Mesenchymal stem cell (in vitro differentiated cells and primary cell): ENCODE data around the gene YPEL5.
A peak's percentile ranks its signal among the peaks of the same experiment; 100 is the strongest.

Experiments
- DNase-seq: peaks from one replicate; pipeline ENCODE4 v3.0.0-alpha.2; 2013
- H2AFZ ChIP-seq: one replicate; pipeline ENCODE4 v1.6.1; 2013; ENCODE audit warnings: low read depth, mild to moderate bottlenecking, control low read depth, inconsistent platforms, low read length, moderate library complexity
- H2AK5ac ChIP-seq: 2 replicates; pipeline ENCODE4 v1.6.1; 2013; ENCODE audit warnings: low read length, moderate library complexity, mild to moderate bottlenecking, inconsistent platforms; ENCODE audit not compliant: severe bottlenecking
- H2BK120ac ChIP-seq: one replicate; pipeline ENCODE4 v1.6.1; 2013; ENCODE audit warnings: low read depth, mild to moderate bottlenecking, inconsistent platforms, low read length, moderate library complexity
- H2BK12ac ChIP-seq, 2 experiments: one replicate each; pipeline ENCODE4 v1.6.1; 2013; ENCODE audit warnings: inconsistent platforms in 2 of 2, low read length in 2 of 2, mild to moderate bottlenecking in 2 of 2, moderate library complexity in 2 of 2, control low read depth in 1 of 2
- H2BK15ac ChIP-seq: one replicate; pipeline ENCODE4 v1.6.1; 2013; ENCODE audit warnings: mild to moderate bottlenecking, low read depth, inconsistent platforms; ENCODE audit not compliant: poor library complexity, severe bottlenecking
- H2BK5ac ChIP-seq: 2 replicates; pipeline ENCODE4 v1.6.1; 2013; ENCODE audit warnings: low read depth, mild to moderate bottlenecking, low read length, control low read depth, inconsistent platforms; ENCODE audit not compliant: poor library complexity, severe bottlenecking
- H3K14ac ChIP-seq, 2 experiments: one replicate each; pipeline ENCODE4 v1.6.1; 2013; ENCODE audit warnings: inconsistent platforms in 2 of 2, low read length in 2 of 2, control low read depth in 1 of 2, mild to moderate bottlenecking in 1 of 2, moderate library complexity in 1 of 2
- H3K18ac ChIP-seq, 2 experiments: one replicate each; pipeline ENCODE4 v1.6.1; 2013; ENCODE audit warnings: inconsistent platforms in 2 of 2, low read length in 2 of 2, control low read depth in 1 of 2, low read depth in 1 of 2, mild to moderate bottlenecking in 1 of 2
- H3K23ac ChIP-seq, 2 experiments: one replicate each; pipeline ENCODE4 v1.6.1; 2013; ENCODE audit warnings: inconsistent platforms in 2 of 2, low read length in 2 of 2, mild to moderate bottlenecking in 2 of 2, moderate library complexity in 2 of 2, control low read depth in 1 of 2
- H3K27ac ChIP-seq: 2 replicates; pipeline ENCODE4 v1.5.1; 2013; ENCODE audit warnings: mild to moderate bottlenecking, moderate library complexity, low read length, control low read depth, inconsistent platforms; ENCODE audit not compliant: poor library complexity, severe bottlenecking
- H3K27me3 ChIP-seq, 2 experiments: 2 replicates each; pipeline versions ENCODE4 v1.6.1 to v1.7.0; 2013; ENCODE audit warnings: low read length in 2 of 2, mild to moderate bottlenecking in 2 of 2, moderate library complexity in 2 of 2, control low read depth in 1 of 2, inconsistent platforms in 1 of 2; ENCODE audit not compliant: control insufficient read depth in 1 of 2, insufficient read depth in 1 of 2
- H3K36me3 ChIP-seq, 2 experiments: 2 replicates each; pipeline versions ENCODE4 v1.6.1 to v1.7.0; 2013; ENCODE audit warnings: low read length in 2 of 2, control low read depth in 1 of 2, inconsistent platforms in 1 of 2, low read depth in 1 of 2, mild to moderate bottlenecking in 1 of 2; ENCODE audit not compliant: insufficient read depth in 2 of 2, control insufficient read depth in 1 of 2
- H3K4ac ChIP-seq, 2 experiments: one replicate each; pipeline ENCODE4 v1.6.1; 2013; ENCODE audit warnings: inconsistent platforms in 2 of 2, low read length in 2 of 2, mild to moderate bottlenecking in 2 of 2, moderate library complexity in 2 of 2, control low read depth in 1 of 2, low read depth in 1 of 2
- H3K4me1 ChIP-seq: 2 replicates; pipeline ENCODE4 v1.6.1; 2013; ENCODE audit warnings: low read depth, low read length, control low read depth; ENCODE audit not compliant: control insufficient read depth, insufficient read depth
- H3K4me2 ChIP-seq: 2 replicates; pipeline ENCODE4 v1.6.1; 2013; ENCODE audit warnings: low read length, mild to moderate bottlenecking, inconsistent platforms; ENCODE audit not compliant: poor library complexity, severe bottlenecking
- H3K4me3 ChIP-seq, 2 experiments: 2 replicates each; pipeline versions ENCODE4 v1.5.1 to v1.7.0; 2013; ENCODE audit warnings: low read length in 2 of 2, mild to moderate bottlenecking in 2 of 2, control low read depth in 1 of 2, low read depth in 1 of 2; ENCODE audit not compliant: insufficient read depth in 1 of 2
- H3K79me1 ChIP-seq: replicated peaks from 2 replicates; pipeline ENCODE4 v1.6.1; 2013; ENCODE audit warnings: mild to moderate bottlenecking, control low read depth, low read length, inconsistent platforms; ENCODE audit not compliant: poor library complexity, severe bottlenecking
- H3K9ac ChIP-seq: 2 replicates; pipeline ENCODE4 v1.7.0; 2013; ENCODE audit warnings: mild to moderate bottlenecking, low read length, moderate library complexity
- H3K9me3 ChIP-seq: 2 replicates; pipeline ENCODE4 v1.7.0; 2013; ENCODE audit warnings: mild to moderate bottlenecking, low read length; ENCODE audit not compliant: control insufficient read depth
- H4K8ac ChIP-seq: one replicate; pipeline ENCODE4 v1.6.1; 2013; ENCODE audit warnings: inconsistent platforms, mild to moderate bottlenecking, low read length, moderate library complexity
- H4K91ac ChIP-seq: one replicate; pipeline ENCODE4 v1.6.1; 2013; ENCODE audit warnings: mild to moderate bottlenecking, low read length, inconsistent platforms
- WGBS: methylation state at CpG from one replicate; pipeline ENCODE4 v1.1.7; 2013; ENCODE audit warnings: mixed read lengths; 5-methylcytosine and 5-hydroxymethylcytosine counted together

YPEL5 gene

GRCh38 chr2:30159766-30160165 is 13.0 kb downstream of the YPEL5 start:
- H3K4me1 ChIP-seq, result no peaks in the 10 kb centered on the region
- H3K9me3 ChIP-seq, result no peaks in the 10 kb centered on the region
- no peak overlapping the region for H3K27ac ChIP-seq
- no peak overlapping the region for H3K14ac ChIP-seq
- peaks cover 17% of the 10 kb centered on the region for H3K79me1 ChIP-seq
- H2BK12ac ChIP-seq, result no peak overlapping the region
- H3K36me3 ChIP-seq, result peaks cover 10 to 70% of the 10 kb centered on the region in 2 experiments
- no peak overlapping the region for H2BK120ac ChIP-seq
- H4K8ac ChIP-seq, result no peak overlapping the region
- no peak overlapping the region for H3K18ac ChIP-seq
- H2BK15ac ChIP-seq, result no peak overlapping the region
- H3K9ac ChIP-seq, result no peak overlapping the region
- H4K91ac ChIP-seq, result no peak overlapping the region
- 87% methylated on average over 2 of the region's 2 CpGs for WGBS
- no peak overlapping the region for H3K4ac ChIP-seq
- H3K4me2 ChIP-seq, result no peak overlapping the region
- no peak overlapping the region for H3K23ac ChIP-seq
- H2AK5ac ChIP-seq, result no peak overlapping the region
- no peak overlapping the region for H2AFZ ChIP-seq
- H3K27me3 ChIP-seq, result no peaks in the 10 kb centered on the region
- DNase-seq, result no peak
- no peak overlapping the region for H2BK5ac ChIP-seq
- no peak overlapping the region for H3K4me3 ChIP-seq

GRCh38 chr2:30161929-30162706 is 15.3 kb downstream of the YPEL5 start:
- Histone ChIP-seq H3K4me2 (no peak overlapping the region), H4K8ac (no peak overlapping the region), H2BK15ac (no peak overlapping the region), H2BK12ac (no peak overlapping the region), H3K79me1 (peaks cover 12% of the 10 kb centered on the region), H2BK120ac (no peak overlapping the region), H2BK5ac (no peak overlapping the region), H3K23ac (no peak overlapping the region), H2AFZ (no peak overlapping the region), H3K9me3 (no peaks in the 10 kb centered on the region), H3K27ac (no peak overlapping the region), H3K18ac (no peak overlapping the region), H3K4me3 (no peak overlapping the region), H3K4me1 (peaks cover 1% of the 10 kb centered on the region), H3K9ac (no peak overlapping the region), H2AK5ac (no peak overlapping the region), H4K91ac (no peak overlapping the region), H3K14ac (no peak overlapping the region), H3K4ac (no peak overlapping the region), H3K36me3 (peaks cover 9 to 48% of the 10 kb centered on the region in 2 experiments), H3K27me3 (no peaks in the 10 kb centered on the region)
- WGBS, result 92% methylated on average over 4 of the region's 7 CpGs
- no peak for DNase-seq

DNA sequence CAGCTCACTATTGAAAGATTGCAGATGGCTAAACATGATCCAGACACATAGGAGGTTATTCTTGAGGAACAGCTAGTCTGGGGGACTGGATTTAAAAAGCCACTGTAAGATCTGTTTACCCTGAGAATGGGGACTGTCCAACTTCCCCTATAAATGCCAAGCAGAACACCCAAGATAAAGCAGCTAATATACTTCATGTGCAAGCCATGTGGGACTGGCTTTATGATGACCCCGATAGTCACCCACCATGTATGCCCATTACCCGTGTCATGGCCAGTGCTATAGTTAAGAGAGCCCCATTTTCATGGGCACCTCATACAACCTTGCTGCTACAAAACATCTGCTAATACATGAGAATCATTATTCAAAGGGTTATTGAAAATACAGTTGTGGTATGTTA is 16.0 kb downstream of the YPEL5 start:
- DNase-seq, result no peak
- Histone ChIP-seq H2AFZ (no peak overlapping the region), H3K14ac (no peak overlapping the region), H2AK5ac (no peak overlapping the region), H4K8ac (no peak overlapping the region), H3K4me2 (no peak overlapping the region), H3K79me1 (peaks cover 8% of the 10 kb centered on the region), H3K27me3 (no peaks in the 10 kb centered on the region), H3K4me1 (peaks cover 1% of the 10 kb centered on the region), H3K4ac (no peak overlapping the region), H3K9me3 (no peaks in the 10 kb centered on the region), H4K91ac (no peak overlapping the region), H3K23ac (no peak overlapping the region), H2BK15ac (no peak overlapping the region), H3K18ac (no peak overlapping the region), H3K9ac (no peak overlapping the region), H3K4me3 (no peak overlapping the region), H2BK5ac (no peak overlapping the region), H2BK12ac (no peak overlapping the region), H3K27ac (no peak overlapping the region), H2BK120ac (no peak overlapping the region), H3K36me3 (peaks cover 6 to 45% of the 10 kb centered on the region in 2 experiments)
- 100% methylated on average over 2 of the region's 2 CpGs for WGBS

- H2BK12ac ChIP-seq, result no peak overlapping the region
- H3K27me3 ChIP-seq, result no peaks in the 10 kb centered on the region
- H3K4me1 ChIP-seq, result peaks cover 1% of the 10 kb centered on the region
- H2AFZ ChIP-seq, result no peak overlapping the region
- H2BK120ac ChIP-seq, result no peak overlapping the region
- 40% methylated on average over 5 of the region's 7 CpGs for WGBS
- peaks cover 3% of the 10 kb centered on the region for H3K79me1 ChIP-seq
- H3K14ac ChIP-seq, result no peak overlapping the region
- DNase-seq, result no peak
- H3K18ac ChIP-seq, result no peak overlapping the region
- H3K23ac ChIP-seq, result no peak overlapping the region
- no peak overlapping the region for H3K4ac ChIP-seq
- no peak overlapping the region for H2BK5ac ChIP-seq
- H2AK5ac ChIP-seq, result no peak overlapping the region
- H3K9me3 ChIP-seq, result no peaks in the 10 kb centered on the region
- peak overlapping the region; percentile 5 for H3K27ac ChIP-seq
- H3K9ac ChIP-seq, result peak overlapping the region; percentile 27
- no peak overlapping the region for H4K91ac ChIP-seq
- H3K36me3 ChIP-seq, result peaks cover 0 to 31% of the 10 kb centered on the region in 2 experiments
- H3K4me2 ChIP-seq, result no peak overlapping the region
- no peak overlapping the region for H4K8ac ChIP-seq
- H2BK15ac ChIP-seq, result no peak overlapping the region
- no peak overlapping the region for H3K4me3 ChIP-seq
Observed at GRCh38 chr2:30164131-30164925, 17.5 kb downstream of the YPEL5 start.
